HG02973 (cell line): ENCODE results near the gene BHLHE40.

Experiments
- ATAC-seq: cut with Tn5 transposase; IDR thresholded peaks from one replicate; pipeline ENCODE4 v1.9.1; 2021; ENCODE audit warnings: moderate library complexity; ENCODE audit not compliant: unreplicated experiment

The BHLHE40 gene

DNA sequence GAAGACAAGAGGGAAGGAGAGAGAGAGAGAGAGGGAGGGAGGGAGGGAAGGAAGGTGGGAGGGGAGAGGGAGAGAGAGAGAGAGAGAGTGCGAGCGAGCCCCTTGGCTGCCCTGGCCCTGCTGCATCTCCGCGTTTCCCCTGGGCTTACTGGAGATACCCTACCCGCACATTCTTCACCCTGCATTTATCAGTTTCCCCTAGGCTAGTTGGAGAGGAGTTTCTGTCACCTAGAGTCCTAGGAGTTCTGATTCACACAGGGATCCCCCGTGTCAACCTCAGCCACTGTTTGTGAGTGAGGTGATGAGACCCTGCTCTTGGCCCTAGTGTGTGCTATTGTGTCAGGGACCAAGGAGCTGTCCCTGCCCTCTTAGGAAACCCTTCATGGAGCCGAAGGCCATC, 18.7 kb downstream of the BHLHE40 start:
- no peak for ATAC-seq

DNA sequence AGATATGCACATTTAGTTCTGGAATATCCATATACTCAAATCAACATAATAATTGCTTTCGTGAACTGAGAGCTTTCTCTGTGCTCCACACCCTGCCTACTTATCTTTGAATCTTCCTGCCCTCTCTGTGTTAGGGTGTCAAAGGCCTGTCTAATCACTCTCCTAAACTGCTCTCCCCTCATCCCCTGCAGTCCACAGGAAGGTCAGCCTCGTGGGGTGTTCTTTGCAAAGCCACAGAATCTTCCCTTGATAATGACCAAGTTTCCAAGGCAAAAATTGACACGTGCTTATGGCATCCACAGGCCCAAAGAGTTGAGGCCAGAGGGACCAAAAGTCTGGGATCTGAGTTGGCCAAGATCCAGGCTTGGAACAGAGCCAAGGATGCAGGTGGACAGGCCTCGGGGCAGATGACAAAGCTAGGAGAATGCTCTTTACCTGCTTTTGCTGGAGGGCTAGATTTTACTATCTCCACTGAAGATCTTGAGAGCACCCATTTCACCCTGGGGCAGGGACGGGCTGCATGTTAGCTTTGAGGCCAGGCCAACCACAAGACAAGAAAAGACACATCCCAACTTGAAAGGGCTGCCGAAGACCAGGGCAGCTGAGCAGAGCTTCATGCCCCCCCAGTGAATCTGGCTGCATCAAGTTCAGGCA, 20.4 kb downstream of the BHLHE40 start:
- ATAC-seq: no peak

DNA sequence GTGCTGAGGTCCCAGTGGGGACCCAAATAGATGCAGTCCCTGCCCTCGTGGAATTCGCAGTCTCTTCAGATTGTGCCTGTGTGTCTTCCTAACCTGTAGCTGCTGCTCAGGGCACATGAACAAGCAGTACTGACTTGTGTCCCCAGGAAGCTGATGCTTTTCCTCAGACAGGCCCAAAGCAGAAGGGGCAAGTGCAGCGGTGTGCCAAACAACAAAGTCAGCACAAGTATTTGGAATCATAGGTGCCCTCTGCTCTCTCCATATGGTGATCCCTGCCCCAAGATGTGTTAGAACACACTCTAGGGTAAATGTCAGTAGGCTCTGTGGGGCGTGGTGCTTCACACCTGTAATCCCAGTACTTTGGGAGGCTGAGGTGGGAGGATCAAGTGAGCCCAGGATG, 21.9 kb downstream of the BHLHE40 start:
- ATAC-seq: no peak

DNA sequence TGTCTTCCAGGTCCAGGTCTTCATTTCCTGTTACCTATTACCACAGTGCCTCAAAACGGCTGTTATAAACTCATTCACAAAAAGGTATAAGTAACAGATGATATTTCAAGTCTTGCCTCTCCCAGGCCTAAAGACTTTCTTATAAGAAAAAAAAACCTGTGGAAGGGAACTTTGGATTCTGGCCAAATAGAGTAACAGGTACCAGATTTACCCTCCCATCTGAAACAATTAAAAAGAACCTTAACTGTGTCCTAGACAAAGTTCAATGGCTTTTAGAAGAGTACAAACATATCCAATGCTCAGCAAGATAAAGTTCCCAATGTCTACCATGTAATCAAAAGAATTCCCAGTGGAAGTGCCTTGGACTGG, 22.6 kb downstream of the BHLHE40 start:
- no peak for ATAC-seq

DNA sequence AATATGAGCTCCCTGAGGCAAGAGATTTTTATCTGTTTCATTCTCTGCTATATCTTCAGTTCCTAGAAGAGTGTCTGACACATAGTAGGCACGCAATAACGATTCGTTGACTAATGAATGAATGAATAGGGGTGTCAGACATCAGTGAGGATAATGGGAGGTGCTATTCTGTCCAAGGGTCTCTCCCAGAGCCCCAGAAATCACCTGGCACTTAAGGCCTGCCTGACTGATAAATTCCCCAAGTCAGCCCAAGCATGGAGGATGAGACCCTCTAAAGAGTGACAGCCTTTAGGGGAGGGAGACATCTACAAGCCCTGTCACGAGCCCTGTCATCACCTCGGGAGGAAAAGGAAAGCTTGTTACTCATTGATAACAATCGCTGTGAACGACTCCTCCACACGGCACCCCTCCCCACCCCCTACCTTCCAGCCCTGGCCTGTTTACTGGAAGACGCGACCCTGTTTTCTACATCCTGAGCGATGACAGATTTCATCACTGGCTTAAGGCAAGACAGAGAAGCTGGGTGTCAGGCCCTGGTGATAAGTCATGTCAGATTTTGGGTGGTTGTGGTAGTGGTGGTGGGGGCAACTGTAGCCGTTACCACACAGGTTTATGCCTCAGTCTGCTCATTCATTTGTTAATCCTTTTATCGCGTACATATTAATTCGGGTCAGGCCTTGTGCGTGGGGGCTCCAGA, 23.1 kb downstream of the BHLHE40 start:
- ATAC-seq: no peak

DNA sequence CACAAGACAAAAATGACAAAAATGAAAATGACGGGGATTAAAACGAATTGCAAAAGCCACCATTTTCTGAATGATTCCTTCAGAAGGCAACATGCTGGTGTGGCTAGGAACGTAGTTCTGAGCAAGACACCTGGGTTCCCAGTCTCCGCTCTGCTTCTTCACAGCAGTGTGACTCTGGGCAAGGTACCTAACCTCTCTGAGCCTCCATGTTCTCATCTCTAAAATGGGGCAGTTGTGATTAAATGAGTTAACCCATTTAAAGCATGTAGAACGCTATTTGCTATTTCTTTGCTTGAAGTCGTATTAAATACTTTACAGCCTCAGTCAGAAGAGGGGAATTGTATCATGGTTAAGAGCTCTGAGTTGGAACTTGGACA, 23.6 kb downstream of the BHLHE40 start:
- ATAC-seq: no peak

DNA sequence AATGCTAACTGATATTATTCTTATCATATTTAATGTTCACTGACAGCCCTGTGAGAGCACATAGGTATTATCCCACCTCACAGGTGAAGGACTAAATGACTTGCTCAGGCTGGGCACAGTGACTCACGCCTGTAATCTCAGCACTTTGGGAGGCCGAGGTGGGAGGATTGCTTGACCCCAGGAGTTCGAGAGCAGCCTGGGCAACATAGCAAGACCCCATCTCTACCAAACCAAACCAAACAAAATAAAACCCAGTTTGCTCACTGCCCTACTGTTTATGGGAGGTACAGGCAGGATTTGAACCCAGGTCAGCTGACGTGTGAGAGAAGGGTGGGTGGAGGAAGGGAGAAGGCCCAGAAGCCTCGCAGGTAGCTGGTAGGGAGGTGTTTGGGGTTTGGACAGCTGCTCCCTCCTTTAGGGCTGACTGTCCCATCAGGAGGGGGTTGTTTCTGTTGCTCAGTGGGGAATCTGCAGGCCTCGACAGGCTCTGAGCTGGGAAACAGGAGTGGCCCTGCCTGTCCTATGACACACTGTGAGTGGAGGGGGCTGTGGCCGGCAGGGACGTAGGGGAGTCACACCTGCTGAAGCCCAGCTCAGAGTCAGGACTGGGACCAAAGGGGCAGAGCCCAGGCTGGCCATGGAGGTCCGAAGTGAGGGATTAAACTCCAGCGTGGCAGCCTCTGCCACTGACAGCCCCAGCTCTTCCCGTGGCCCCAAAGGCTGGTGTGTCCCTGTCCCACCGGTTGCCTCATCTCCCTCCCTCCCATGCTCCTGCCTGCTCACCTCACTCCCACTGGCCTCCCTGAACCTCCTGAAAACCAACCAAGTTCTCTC, 25.3 kb downstream of the BHLHE40 start:
- ATAC-seq: no peak

DNA sequence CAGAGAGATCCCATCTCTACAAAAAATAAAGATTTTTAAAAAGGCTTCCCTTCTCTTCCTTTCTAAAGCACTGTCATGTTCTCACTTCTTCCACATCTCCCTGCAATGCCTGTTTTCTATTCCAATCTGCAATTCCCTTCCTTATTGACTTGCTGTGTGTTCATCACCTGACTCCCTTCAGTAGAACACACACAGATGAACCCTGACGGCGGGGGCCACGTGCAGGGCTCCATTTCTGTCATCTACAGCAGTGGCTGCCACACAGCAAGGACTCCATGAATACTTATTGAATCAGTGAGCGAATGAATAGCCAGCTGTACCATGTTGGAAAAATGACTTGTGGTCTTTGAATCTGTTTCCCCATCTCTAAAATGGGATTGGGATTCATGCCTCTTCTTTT, 26.1 kb downstream of the BHLHE40 start:
- no peak for ATAC-seq

DNA sequence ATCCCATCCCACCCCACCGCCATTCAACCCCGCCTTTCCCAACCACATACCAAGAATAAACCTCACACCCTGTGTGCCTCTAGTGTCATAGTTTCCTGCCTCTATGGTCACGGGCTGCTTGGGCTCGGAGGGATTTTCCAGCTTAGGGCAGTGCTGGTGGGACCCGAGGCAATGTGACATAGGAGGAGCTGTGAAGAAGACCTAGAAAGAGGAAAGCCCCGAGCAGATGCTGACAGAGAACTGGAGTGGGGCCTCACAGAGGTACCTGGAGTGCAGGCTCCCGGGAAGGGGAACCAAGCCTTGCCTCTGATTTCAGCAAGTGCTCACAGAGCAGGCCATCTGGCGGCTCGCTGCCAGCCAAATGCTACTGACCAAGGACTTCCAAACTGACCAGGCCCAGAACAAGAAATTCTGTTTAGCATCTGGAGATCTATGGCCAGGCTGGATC, 27.5 kb downstream of the BHLHE40 start:
- ATAC-seq: peak; percentile 76

DNA sequence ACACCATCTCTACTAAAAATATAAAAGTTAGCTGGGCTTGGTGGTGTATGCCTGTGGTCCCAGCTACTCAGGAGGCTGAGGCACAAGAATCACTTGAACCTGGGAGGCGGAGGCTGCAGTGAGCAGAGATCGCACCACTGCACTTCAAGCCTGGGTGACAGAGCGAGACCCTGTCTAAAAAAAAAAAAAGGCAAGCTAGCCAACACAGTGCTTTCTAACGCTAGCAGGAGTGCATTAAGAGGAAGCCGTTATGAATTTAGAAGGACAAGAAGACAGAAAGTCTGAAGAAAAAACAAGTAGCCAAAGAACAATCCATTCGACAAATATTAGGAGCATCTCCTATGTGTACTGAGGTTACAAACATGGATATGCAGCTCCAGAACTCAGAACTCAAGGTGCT, 28.6 kb downstream of the BHLHE40 start:
- no peak for ATAC-seq

DNA sequence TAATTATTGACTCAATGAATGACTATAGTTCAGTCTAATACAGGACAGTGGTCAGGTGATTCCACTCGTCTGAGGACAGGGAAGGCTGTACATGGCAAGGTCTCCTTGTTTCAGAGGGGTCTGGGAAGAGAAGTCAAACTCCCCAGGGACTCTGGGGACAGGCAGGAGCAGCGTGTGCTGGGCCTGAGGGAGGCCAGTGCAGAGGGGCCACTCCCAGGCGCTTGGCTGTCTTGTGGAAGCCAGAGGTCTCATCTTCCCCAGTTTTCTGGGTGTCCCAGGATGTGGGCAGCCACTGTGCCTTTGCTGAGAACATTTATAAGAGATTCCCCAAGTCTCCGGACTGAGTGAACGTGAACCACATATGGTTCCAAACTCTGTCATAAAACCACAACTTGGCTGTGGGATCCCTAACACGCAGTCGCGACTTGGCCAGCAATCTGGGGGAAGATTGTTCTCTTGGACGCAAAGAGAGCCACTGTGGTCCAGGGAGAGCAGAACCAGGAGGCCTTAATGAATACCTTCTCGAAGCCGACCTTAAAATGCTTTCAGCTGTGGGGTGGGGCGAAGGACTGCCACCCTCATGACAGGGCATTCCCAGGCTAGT, 30.4 kb downstream of the BHLHE40 start:
- no peak for ATAC-seq

DNA sequence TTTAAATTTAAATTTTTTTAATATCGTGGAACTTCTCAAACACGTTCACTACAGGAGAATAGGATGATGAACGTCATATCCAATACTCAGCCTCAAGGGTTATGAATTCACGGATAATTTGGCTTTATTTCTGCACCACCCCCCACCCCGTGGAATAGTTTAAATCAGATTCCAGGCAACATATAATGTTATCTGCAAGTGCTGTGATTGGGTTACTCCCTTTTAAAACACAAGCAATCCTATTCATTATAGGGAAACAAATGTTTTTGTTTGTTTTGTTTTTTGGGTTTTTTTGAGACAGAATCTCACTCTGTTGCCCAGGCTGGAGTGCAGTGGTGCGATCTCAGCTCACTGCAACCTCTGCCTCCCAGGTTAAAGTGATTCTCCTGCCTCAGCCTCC, 30.9 kb downstream of the BHLHE40 start:
- ATAC-seq: no peak

DNA sequence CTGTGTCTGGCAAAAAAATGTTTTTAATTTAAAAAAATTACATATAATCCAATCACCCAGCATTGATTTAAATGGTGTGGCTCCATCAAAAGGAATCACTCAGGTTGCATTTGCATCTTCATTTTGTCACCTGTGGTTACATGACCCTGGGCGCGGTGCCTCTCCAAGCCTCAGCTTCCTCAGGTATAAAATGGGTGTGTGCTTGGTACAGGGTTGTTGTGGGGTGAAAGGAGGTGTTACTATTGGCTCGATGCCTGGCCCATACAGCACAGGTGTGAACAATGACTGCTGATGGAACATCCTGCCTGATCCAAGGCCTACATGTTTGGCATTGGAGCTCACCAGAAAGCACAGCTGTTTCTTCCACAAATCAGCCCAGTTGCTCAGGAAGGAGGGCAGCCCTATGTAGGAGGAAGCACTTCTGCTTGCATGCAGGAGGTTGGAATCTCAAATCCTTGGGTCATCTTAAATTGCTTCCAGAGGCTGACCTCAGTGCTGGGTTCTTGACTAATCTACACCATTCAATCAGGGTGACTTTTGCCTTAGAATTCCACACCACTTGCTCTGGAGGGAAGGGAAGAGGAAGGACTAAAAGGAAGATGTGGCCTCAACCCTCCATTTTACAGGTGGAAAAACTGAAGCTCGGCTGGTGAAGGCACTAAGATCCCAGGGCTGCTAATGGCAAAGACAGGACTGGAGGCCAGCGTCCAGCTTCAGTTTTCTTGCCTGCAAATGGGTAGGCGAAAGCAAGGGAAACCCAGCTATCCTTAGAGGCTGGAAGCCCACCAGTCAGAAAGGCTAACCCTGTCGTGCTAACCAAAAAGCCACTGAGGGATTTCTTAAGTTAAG, 31.7 kb downstream of the BHLHE40 start:
- no peak for ATAC-seq

DNA sequence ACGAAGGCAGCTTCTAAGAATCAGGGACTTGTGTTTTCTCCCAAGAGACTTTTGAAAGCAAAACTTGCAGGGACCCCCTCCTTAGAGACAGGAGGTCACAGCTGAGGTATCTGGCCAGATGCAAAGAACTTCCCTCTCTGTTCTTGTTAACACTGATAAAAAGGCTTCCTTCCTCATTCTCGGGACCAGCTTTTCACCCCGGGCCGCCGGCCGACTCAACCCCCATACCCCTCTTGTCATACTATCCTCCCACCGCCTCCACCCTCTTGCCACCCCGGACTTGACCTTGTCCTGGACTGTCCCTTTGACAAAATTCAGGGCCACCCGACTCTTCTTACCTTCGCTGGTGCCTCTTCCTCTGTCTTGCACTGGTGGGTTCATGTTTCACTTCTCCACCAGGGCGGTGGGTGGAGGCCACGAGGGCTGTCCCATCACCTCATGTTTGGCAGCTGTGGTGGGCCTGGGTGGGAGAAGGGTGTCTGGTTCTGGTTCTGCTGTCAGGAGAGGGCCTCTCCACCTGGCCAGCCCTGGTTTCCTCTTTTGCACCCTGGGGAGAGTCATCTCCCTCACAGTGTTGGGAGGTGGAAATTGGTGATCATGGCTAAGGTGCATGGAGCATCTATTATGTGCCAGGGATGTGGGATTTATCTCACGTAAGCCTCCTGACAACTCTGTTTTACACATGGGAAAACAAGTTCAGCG, 32.5 kb downstream of the BHLHE40 start:
- peak; percentile 50 for ATAC-seq

DNA sequence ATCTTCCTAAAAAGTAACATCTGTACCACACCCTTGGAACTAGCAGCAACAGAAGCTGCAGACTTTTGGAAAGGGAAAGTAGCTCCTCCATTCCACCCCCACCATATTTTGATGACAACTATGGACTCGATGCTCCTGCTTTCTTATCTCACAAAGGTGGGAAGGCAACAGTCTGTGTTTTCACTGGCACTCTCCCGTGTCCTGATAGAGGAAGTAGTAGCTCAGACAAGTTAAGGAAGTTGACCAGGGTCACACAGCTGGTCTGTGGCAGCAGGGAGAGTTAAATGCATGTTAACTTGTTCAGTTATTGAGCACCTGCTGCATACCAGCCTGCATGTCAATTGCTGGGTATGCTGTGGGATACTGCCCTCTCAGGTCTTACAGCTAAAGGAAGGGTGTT, 33.1 kb downstream of the BHLHE40 start:
- no peak for ATAC-seq

DNA sequence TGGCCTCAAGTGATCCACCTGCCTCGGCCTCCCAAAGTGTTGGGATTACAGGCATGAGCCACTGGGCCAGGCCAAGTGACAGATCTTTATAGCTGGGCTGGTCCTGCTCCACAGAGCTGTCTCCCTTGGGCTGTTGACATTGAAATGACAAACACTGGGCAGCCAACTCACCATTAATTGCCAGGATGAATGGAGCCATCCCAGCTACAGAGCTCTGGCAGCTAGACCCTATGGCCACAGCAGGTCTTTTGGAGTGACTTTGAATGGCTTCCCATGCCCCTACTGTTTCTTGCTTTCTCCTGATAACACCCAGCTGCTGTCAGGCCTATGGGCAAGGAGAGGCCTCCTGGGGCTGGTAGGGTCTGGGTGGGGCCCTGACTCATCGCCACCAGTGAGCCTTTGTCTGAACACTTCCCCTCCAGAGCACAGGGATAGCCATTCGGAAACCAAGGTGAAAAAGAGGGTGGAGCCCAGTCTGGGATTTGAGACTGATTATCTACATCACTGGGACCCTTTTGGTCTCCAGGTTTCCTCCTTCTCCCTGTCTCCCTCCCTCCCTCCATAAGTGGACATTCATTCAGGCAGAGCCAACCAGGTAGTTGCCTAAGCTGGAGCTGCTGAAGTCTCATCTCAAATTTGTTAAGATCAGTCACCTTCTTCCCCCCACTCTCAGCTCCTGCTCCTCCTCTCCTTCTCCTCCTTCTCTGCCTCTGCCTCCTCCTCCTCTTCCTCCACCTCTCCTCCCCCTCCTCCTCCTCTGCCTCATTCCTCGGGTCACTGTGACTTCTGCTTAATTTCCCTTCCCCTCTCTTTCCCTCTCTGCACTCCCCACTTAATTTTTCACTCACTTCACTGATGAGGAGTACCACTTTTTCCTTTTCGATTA, 34.0 kb downstream of the BHLHE40 start:
- ATAC-seq: no peak

DNA sequence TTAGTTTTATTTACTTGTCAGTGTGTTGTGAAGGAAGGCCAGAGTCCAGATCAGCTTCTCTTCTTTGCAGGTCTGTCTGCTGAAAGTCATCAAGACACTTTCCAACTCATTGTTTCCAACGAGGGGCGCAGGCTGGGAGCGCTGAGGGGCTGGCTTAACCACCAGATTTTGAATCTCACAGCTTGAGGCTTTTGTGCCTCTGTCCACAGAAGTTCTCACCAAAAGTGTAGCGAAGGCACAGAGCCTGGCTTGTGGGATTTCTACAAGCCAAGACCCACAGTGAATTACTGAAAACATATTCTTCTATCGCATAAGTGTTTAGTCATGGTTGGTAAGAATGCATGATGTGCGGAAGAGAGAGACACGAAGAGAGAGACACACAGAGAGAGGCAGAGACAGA, 35.2 kb downstream of the BHLHE40 start:
- ATAC-seq: no peak

DNA sequence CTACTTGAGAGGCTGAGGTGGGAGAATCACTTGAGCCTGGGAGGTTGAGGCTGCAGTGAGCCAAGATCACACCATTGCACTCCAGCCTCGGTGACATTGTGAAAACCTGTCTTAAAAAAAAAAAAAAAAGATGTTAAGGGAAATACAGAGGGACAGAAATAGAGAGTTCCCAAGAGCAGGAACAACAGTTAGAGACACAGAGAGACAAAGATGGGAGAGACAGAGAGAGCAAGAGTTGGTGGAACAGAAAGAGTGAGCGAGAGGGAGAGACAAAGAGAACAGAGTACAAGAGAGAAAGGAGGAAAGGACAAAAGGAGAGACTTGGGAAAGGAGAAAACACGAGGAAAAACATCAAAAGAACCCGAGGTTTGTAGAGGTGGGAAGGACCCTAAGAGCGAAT, 35.8 kb downstream of the BHLHE40 start:
- no peak for ATAC-seq
